Stimulated activated CD4-positive, alpha-beta T cell treated with anti-CD3 and anti-CD28 coated beads, Interleukin-15, amount 100 ng/mL, for 1 hour (primary cell): Measurements from ENCODE around the gene LHFPL6.

ENCODE experiments used
- DNase-seq, 2 donors: peaks; one replicate each; pipeline ENCODE4 v3.0.0-alpha.2; 2020; ENCODE audit warnings: low read depth in 1 of 2, low spot score in 1 of 2

LHFPL6 gene

DNA sequence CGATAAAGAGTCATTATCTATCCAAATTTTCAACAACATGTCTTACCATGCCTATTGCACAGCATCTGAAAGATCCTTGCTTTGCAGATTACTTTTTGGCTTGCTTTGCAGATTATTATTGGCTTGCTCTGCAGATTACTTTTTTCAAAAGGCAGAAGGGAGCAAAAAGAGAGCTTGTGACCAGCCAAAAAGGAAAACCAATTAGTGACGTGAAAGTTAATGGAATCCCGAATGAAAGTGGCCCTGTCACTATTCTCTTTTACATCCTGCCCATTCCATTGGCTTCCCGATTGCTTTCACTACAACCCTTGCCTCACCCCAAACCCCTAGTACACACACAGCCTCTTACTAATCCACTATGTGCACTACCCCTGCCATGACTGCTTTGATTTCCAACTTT is 81.3 kb downstream of the LHFPL6 start:
- no peak for DNase-seq

DNA sequence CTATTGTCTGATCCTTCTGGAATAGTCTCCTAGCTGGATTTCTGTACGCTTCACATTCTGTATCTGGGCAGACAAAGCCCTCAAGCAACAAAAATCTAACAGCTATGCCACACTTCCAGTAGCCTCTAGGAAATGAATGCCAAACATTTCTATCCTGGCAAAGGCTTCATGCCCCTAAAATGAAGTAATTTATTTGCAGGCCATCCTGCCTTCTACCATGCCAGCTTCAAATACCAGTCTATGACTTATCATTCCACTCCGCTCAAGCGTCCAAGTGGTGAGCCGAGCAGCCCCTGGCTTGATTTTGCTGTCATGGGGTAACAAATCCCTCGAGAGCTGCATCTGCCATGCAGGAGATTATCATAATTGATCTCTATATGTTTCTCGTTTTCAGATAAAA is 86.9 kb downstream of the LHFPL6 start:
- DNase-seq = no peak

DNA sequence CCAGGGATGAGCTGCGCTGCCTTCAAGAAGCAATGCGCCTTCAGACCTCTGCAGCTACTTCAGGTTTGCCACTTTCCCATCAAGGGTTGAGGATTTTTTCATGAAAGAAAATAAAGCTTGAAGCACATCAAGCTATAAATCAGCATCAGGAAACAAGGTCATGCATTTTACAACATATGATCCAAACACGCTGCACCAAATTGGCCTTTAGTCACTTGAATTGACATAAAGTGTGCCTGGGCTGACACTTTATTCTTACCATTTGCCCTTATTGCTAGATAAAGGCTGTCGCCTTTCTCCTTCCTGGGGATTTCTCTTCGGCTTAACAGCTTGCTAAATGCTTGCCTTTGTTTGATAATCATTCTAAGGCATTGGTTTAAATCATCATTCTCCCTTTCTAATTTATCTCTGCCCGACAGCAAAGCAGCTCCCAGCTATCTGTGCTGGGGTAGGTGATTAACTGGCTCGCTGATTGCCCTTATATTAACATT is 87.7 kb downstream of the LHFPL6 start:
- DNase-seq = no peak

DNA sequence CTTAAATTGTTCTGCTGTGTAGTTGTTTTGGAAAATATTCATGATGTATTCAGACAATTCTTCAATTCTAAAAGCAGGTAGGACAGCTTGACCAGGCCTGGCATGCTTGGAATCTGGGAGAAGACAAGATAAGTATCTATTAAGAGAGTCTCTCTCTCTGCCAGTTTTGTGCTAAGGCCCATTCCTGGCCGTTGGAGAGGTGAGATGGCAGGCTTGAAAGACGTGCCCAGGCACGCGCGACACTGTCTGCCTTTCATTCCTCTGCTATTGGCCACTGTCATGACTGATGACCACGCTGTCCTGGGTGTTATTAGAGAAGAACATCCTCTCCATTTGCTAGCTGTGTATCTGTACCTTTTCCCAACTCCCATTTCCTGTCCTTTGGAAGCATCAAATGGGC is 90.3 kb downstream of the LHFPL6 start:
- no peak for DNase-seq

DNA sequence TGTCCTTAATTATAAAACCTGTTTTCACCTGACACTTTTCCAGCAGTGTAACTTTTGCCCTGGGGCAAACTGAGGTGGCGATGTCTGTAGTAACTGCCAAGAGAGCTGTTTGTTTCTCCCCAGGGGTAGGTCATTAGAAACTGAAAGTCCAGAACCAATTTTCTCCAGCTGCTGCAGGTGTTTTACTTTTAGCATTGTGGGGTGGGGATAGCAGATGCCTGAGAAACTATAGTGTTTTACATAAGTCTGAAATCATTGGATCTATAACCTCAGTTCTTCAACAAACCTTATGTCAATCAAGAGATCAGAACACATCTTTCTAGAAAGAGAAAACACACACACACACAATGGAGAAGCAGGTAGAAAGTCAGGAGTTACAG is 92.7 kb downstream of the LHFPL6 start:
- DNase-seq = no peak

DNA sequence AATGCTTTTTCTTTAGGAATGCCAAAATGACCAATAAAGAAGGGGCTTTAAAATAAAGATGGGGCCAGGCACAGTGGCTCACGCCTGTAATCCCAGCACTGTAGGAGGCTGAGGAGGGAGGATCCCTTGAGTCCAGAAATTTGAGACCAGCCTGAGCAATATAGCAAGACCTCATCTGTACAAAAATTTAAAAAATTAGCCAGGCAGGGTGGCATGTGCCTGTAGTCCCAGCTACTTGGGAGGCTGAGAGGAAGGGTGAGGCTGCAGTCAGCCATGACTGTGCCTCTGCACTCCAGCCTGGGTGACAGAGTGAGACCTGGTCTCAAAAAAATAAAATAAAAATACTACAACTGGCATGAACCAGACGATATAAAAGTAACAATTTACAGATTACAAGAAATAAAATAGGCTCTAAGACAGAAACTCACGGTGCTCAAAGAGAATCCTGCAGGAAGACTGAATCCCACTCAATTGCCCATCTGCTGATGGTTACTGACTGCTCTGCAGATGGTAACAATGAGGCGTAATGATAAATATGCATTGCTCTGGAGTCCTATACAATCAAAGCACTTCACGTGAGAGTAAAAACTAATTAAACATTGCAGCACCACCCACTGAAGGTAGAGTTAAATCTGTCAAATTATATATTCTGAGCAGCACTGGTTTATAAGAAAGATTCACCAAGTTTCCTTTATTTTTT is 93.2 kb downstream of the LHFPL6 start:
- DNase-seq = no peak

DNA sequence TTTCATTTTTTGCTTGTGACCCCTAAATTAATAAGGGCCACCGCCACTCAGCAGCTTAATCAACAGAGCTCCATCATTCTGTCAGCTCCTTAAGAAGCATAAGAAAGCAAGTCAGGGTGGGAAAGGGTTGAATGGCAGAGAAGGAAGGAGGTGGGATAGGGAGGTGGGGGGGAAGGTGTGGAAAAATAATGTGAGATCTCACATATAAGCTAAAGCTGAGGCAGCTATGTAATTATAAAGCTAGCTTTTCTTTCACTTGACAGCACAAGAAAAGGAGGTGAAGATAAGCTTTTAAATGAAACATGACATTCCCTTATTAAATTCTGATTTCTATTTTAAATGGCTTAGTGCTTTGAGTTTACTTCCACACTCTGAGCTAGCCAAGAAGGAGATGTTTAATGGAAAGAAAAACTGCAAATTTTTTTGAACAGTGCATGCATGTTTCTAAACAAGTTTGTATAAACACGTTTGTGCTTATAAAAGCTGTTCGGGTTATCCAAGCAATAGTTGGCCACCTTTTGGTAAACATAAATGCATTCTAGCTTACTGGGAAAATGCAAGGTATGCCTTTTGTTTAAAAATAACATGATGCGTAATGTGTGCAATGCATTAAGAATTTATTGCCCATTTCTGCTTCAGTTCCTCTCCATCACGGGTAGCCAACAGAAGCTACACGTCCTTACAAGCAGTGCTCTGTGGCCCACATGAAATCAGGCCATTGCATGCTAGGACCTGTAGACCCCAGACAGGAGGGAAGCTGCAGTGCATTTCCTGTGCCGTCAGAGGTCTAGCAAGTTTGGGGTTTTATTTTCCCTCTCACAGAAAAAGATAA is 96.2 kb downstream of the LHFPL6 start:
- no peak for DNase-seq

DNA sequence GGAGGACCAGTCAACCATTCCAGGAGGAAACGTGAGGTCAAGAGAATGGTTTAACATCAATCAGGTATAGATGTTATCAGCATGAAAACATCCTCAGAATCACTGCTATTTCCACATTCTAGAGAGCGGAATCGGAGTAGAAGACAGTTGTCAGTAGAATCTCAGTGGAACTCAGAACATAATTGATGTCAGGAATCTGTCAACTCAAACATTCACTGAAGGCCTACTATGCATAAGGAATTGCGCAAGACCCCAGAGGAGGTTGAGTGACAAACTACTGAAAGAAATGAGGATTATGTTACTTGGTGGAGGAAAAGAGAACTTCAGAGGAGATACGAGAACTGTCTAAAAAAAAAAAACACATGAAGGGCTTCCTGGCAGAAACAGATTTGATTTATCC is 97.8 kb downstream of the LHFPL6 start:
- no peak for DNase-seq

DNA sequence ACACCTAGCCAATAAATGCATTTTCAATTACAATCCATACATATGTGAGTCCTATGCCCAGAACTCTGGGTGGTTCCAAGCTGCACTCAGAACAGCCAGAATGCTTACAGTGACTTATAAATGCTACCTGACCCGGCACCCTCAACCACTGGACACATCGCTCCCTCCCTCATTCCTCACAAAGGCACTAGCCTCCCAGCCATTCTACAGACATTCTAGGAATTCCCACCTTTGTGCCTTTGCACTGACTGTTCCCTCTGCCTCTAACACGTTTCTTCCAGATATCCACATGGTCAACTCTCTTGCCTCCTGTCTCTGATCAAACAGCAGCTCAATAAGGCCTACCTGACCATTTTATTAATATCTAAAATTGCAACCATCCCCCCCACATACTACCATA is 99.9 kb downstream of the LHFPL6 start:
- DNase-seq = no peak

DNA sequence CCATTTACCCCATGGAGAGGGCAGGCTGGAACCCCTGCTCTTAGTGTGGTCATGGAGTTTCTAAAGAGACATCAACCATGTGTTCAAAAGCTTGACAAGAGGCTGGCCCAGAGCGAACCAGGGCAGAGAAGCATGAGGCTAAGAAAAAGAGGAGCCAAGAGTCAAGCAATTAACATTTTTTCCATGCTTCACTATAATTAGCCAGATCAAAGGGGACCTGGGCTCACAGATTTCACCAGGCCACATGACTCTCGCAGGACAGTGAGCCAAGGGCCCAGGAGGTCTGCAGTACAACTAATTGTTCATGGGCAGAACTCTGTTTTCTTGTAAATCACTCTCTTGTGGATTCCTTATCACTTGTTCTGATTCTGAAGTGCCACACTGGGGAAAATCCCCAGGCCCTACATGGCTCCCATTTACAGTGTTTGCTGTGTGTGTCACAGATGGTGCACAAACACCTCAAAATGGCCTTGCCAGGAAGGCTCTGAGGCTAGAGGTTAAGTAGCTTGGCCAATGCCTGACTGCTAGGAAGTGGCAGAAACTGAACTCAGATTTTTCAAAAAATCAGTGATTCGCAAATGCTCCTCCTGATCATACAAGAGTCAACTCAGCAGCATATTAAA is 101.2 kb downstream of the LHFPL6 start:
- DNase-seq = no peak

DNA sequence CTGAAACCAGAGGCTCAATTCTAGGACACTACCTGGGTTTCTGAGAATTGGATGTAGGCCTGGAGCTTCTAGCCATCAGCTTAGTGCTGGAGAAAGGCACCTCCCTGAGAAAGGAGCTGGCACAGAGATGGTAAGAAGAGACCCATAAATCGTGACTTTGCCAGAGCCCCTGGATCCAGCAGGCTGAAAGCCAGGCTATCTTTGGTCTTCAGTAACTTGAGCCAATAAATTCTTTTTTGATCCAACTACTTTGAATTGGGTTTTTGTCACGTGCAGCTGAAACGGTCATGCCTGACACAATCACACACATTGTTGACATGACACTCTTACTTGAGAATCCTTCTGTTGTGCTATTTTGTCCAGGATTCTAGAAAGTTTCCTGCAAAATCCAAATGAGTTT is 103.4 kb downstream of the LHFPL6 start:
- no peak for DNase-seq

DNA sequence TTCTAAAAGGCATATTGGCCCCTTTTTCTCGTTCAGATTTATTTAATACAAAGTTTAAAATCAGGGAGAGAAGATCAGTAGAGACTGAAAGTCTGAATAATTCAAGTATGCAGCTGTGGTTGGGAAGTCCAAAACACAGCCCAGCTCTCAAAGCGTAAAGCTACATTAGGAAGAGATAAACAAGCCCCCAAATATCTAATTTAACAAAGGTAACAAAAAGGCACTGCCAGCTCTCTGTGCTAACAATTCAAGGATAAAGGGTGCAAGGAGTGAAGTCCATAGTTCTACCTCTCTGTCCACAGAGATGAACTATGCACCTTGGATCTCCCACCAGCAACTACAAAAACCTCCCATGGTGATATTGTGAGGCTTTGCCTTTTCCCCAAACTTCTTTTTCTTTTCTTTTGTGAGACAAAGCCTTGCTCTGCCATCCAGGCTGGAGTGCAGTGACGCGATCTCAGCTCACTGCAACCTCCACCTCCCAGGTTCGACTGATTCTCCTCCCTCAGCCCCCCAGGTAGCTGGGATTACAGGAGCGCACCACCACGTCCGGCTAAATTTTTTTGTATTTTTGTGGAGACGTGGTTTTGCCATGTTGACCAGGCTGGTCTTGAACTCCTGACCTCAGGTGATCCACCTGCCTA is 104.4 kb downstream of the LHFPL6 start:
- no peak for DNase-seq

DNA sequence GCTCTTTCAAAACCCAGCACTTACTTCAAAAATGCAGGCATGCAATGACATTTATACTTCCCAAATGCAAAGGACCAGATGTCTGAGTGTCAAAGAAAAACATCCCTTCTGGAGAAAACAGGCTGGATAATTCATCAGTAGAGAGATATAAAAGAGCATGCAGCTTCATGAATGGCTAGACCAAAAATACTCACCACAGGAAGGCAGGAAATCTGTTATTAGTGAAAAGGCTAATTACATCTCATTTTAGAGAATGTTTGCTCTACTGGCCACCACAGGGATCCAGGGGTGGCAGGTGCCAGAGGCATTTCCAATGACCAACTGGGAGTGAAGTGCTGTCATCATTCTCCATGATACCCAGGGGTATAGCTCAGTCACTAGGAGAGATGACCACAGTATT is 106.5 kb downstream of the LHFPL6 start:
- no peak for DNase-seq

DNA sequence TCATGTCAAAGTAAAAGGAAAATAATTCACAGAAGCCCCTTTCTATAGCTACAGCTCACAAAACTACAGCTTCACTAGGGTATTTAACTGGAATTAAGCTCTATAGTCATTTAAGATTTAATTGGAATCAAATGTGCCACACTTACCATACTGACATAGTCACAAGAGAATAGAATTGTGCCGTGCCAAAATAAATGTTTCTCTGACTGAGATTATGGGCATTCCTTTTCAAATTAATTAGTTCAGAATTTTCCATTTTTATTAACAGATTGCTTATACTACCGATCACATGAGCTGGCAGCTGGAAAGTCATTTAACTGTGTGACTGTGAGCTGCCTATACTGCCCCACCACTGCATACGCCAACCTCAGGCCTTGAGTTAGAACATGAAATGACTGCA is 108.4 kb downstream of the LHFPL6 start:
- no peak for DNase-seq

DNA sequence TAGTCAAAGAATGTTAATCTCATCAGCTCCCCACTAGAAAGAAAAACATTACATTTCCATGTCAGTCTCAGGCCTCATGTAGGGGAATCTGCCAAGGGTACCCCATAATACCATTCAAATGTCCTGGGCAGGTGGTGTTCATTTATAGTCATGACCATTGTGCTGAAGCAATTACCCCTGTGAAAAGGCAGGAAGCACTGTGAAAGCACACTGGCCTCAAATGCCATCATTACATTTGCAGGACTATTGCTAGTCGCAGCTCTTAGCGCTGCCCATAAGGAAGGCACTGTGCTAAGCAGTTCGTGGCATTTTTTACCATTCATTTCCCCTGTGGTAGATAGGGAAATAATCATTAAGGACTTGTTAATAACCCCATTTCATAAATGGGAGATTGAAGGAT is 109.0 kb downstream of the LHFPL6 start:
- DNase-seq = no peak

DNA sequence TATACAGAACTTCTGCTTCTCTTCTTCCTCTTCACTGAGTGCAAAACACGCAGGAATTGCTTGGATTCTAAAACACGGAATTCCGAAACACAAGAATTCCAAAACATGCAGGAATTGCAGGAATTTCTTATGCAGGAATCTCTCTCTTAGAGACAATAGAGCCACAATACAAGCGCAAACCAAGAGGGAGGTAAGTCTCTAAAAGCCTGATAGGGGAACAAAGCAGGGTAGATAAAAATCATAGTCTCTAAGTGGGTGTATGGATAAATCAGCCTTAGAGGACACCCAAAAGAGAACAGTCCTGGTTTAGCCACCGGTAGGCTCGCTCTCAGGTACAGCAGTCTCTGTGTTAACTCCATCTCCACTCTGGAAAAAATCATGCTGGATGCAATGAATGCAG is 112.9 kb downstream of the LHFPL6 start:
- DNase-seq = no peak

DNA sequence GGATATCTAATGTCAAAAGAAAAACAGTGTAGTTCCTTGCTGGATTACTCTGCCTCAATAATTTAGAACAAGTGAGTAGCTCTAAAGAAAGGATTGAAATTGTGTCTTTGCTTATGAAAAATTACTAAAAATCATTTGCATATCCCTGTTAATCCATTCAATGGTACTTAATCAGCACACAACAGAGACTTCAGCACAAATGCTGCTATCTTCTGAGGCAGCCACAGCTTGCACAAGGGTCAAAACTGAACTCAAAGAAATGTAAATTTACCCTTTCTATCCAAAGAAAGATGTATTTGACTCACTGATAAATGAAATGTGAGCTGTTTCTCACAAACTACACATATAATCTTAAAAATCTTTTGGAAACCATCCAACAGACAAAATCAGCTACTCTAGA is 116.2 kb downstream of the LHFPL6 start:
- DNase-seq = no peak

DNA sequence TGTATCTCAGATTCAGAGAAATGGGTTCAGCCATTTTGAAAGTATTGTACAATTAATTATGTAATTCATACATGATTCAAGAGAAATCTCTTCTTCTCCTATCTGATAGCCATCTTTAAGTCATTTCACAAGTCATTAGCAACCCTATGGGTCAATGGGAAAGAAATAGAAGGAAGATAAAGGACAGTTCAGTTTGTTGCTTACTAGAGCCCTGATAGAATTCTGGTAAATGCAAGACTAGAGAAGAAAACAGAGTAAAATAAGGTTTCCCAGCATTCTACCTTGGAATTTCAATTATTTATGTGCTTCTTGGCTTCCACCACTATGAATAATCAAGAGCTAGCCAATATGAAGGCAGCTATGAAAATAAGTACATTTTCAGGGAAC is 117.7 kb downstream of the LHFPL6 start:
- no peak for DNase-seq

DNA sequence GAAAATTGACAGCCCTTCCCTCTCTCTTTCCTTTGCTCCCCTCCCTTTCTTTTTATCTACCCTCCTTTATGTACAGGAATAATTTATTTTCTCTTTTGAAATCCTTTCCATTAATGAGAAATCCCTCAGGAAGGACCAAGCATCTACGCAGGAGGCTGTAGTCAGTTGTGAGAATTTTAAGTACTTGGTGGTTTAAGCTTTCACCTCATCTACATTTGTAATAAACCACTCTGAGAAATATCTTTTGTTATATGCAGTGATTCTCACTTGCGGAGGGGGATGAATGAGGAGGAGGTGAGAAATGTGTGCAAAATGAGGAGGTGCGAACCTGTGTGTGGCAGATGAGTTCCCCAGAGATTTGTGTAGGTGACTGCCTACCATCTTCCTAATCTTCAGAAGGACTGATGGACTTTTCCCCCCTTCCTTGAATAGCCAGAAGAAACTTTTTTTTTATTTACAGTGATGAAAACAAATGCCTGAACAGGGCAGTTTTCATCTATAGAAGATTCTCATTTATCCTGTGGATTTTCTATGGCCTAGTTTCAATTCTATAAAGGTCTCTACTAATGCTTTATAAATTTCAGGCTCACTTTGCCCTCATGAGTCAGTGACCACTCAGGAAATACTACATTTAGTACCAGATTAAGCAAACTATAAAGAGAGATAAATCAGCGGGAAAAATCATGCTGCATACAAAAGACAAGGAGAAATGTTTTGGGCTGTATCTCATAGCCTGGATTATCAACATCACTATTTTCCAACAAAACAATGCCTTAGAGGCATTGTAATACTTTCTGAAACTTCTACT is 118.3 kb downstream of the LHFPL6 start:
- DNase-seq = no peak

DNA sequence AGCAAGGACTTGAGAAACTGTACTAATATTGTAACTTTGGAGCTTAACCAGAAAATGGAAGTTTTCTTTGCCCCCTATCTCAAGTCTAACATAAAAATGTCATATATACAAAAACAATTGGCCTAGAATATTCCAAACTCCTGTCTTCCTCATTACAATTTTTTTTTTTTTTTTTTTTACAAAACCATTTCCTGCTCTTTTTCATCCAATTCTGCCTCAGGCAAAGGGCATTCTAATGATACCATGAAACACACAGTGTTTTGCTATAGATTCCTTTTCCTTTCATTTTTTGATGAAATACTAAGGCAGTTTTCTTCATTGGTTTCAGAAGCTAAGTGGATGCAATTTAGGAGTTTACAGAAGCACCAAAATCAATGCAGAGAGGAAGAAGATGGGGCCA is 119.7 kb downstream of the LHFPL6 start:
- DNase-seq = no peak

DNA sequence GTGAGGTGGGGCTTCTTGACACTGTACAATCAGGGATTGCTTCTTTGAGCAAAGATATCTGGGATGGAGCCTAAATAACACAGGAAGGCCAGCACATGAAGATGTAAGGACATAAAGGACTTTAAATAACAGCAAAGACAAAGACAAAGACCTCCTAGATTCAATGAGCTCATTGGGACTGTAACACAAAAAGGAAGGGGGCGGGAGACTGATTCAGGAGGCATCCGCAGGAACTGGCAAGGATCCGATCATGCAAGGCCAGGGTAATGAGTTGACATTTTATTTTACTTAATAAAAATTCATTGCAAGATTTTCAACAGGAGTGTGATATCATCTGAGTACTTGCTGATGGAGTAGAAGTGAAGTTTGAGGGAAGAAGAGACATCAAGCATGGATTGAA is 121.5 kb downstream of the LHFPL6 start:
- DNase-seq = no peak
